A549 (cell line): ENCODE measurements around the gene FAM171A1.

Experiments
- CTCF ChIP-seq: fragments of >200 bp; sonication (Bioruptor Twin); formaldehyde crosslinking; IDR thresholded peaks from 3 replicates; pipeline ENCODE4 v1.5.1; 2016
- EP300 ChIP-seq, 2 experiments: fragments of >200 bp; sonication (Bioruptor Twin); formaldehyde crosslinking; IDR thresholded peaks; 2 replicates in 1 of 2; 3 replicates in 1 of 2; pipeline ENCODE4 v1.6.1; 2016 to 2017
- MAX ChIP-seq: IDR thresholded peaks from 2 replicates; pipeline ENCODE4 v1.6.1; 2012
- RAD21 ChIP-seq, 2 experiments: fragments of >200 bp in 1 of 2; sonication (Bioruptor Twin) in 1 of 2; formaldehyde crosslinking in 1 of 2; IDR thresholded peaks in 1 of 2; conservative IDR thresholded peaks in 1 of 2; 2 replicates in 1 of 2; 3 replicates in 1 of 2; pipeline ENCODE4 v1.6.1; 2012 to 2018; ENCODE audit warnings: inconsistent platforms in 1 of 2
- REST ChIP-seq: fragments of 200-600 bp; sonication (generic); IDR thresholded peaks from 2 replicates; pipeline ENCODE4 v1.6.1; 2016; ENCODE audit warnings: antibody characterized with exemption, mild to moderate bottlenecking, moderate library complexity
- SMC3 ChIP-seq: fragments of >200 bp; sonication (Bioruptor Twin); formaldehyde crosslinking; IDR thresholded peaks from 3 replicates; pipeline ENCODE4 v1.6.1; 2018; ENCODE audit warnings: inconsistent platforms

DNA sequence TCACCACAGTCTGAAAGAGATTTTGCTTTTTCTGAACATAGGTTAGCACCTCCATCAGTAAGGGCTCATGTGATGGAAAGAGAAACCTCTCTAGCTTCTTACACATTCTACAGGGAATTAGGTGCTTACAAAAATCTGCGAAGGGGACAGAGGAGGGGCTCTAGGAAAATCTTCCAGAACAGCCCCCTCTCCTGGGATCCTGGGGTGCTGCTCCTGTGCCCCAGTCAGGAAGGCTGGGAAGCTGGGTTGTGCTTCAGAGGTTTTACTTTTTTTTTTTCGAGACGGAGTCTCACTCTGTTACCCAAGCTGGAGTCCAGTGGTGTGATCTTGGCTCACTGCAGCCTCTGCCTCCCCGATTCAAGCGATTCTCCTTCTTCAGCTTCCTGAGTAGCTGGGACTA lies 7.5 kb upstream of the FAM171A1 start:
- TF ChIP-seq CTCF (no peak), SMC3 (no peak), EP300 (IDR thresholded peaks at IDR 0.05) (no peak), REST (no peak), RAD21 (conservative IDR thresholded peaks at IDR 0.05 in 1 of 2, IDR thresholded peaks at IDR 0.05 in 1 of 2) (no peak), MAX (no peak)
